A549 (cell line): Measurements from ENCODE around the gene ASIP.

Experiments used
- CHD2 ChIP-seq: fragments of 150-350 bp; IDR thresholded peaks from 2 replicates; pipeline ENCODE4 v1.6.1; 2014; ENCODE audit warnings: low read length; ENCODE audit not compliant: partially characterized antibody
- HDAC2 ChIP-seq: fragments of 200-600 bp; sonication (generic); IDR thresholded peaks from 2 replicates; pipeline ENCODE4 v1.6.1; 2016
- HOXB5 ChIP-seq: fragments of 250-450 bp; sonication (Bioruptor Pico); IDR thresholded peaks from 2 replicates; pipeline ENCODE4 v1.5.0; 2020; ENCODE audit warnings: mild to moderate bottlenecking, moderate library complexity
- JUN ChIP-seq, 2 experiments: fragments of >200 bp; sonication (Bioruptor Twin); formaldehyde crosslinking; IDR thresholded peaks; 2 replicates in 1 of 2; 3 replicates in 1 of 2; pipeline ENCODE4 v1.6.1; 2016 to 2017
- PHF8 ChIP-seq: fragments of 200-600 bp; sonication (generic); IDR thresholded peaks from 2 replicates; pipeline ENCODE4 v1.6.1; 2016; ENCODE audit warnings: low read depth, mild to moderate bottlenecking, antibody characterized with exemption, moderate library complexity, borderline replicate concordance
- POLR2A ChIP-seq: IDR thresholded peaks from 2 replicates; pipeline ENCODE4 v1.6.1; 2012; ENCODE audit warnings: mild to moderate bottlenecking, low read length
- REST ChIP-seq: fragments of 200-600 bp; sonication (generic); IDR thresholded peaks from 2 replicates; pipeline ENCODE4 v1.6.1; 2016; ENCODE audit warnings: antibody characterized with exemption, mild to moderate bottlenecking, moderate library complexity
- TF ChIP-seq, protein P1 (sequence below): fragments of >200 bp; sonication (Bioruptor Twin); formaldehyde crosslinking; IDR thresholded peaks from 3 replicates; pipeline ENCODE4 v1.5.1; 2016
- TF ChIP-seq, protein P2 (sequence below): fragments of 150-350 bp; IDR thresholded peaks from 2 replicates; pipeline ENCODE4 v1.6.1; 2014; ENCODE audit warnings: low read depth, mild to moderate bottlenecking, low read length
- TF ChIP-seq, protein P3 (sequence below): fragments of >200 bp; sonication (Bioruptor Twin); formaldehyde crosslinking; IDR thresholded peaks from 3 replicates; pipeline ENCODE4 v1.6.1; 2016

GRCh38 chr20:34246126-34246626, 5.0 kb downstream of the ASIP start:
- TF ChIP-seq, protein P1, sequence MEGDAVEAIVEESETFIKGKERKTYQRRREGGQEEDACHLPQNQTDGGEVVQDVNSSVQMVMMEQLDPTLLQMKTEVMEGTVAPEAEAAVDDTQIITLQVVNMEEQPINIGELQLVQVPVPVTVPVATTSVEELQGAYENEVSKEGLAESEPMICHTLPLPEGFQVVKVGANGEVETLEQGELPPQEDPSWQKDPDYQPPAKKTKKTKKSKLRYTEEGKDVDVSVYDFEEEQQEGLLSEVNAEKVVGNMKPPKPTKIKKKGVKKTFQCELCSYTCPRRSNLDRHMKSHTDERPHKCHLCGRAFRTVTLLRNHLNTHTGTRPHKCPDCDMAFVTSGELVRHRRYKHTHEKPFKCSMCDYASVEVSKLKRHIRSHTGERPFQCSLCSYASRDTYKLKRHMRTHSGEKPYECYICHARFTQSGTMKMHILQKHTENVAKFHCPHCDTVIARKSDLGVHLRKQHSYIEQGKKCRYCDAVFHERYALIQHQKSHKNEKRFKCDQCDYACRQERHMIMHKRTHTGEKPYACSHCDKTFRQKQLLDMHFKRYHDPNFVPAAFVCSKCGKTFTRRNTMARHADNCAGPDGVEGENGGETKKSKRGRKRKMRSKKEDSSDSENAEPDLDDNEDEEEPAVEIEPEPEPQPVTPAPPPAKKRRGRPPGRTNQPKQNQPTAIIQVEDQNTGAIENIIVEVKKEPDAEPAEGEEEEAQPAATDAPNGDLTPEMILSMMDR: no peak
- no peak for TF ChIP-seq PHF8
- no peak for TF ChIP-seq POLR2A
- TF ChIP-seq, protein P2, sequence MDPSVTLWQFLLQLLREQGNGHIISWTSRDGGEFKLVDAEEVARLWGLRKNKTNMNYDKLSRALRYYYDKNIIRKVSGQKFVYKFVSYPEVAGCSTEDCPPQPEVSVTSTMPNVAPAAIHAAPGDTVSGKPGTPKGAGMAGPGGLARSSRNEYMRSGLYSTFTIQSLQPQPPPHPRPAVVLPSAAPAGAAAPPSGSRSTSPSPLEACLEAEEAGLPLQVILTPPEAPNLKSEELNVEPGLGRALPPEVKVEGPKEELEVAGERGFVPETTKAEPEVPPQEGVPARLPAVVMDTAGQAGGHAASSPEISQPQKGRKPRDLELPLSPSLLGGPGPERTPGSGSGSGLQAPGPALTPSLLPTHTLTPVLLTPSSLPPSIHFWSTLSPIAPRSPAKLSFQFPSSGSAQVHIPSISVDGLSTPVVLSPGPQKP: no peak
- no peak for TF ChIP-seq HDAC2
- TF ChIP-seq CHD2: no peak
- no peak for TF ChIP-seq HOXB5 (CRISPR knock-in tag)
- TF ChIP-seq, protein P3, sequence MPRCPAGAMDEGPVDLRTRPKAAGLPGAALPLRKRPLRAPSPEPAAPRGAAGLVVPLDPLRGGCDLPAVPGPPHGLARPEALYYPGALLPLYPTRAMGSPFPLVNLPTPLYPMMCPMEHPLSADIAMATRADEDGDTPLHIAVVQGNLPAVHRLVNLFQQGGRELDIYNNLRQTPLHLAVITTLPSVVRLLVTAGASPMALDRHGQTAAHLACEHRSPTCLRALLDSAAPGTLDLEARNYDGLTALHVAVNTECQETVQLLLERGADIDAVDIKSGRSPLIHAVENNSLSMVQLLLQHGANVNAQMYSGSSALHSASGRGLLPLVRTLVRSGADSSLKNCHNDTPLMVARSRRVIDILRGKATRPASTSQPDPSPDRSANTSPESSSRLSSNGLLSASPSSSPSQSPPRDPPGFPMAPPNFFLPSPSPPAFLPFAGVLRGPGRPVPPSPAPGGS: no peak
- no peak for TF ChIP-seq REST
- no peak for TF ChIP-seq JUN (IDR thresholded peaks at IDR 0.05)
